GM23338 (cell line): ENCODE data around the gene SELENBP1. TPM values are rescaled to one million over a fixed set of nuclear protein-coding genes. Genes with fewer than 3 reads are reported as not detected.

Experiments used
- ATAC-seq: fragments of 200-7000 bp; cut with Tn5 transposase; 3 replicates; pipeline ENCODE4 v1.9.1; 2020
- DNase-seq: peaks from one replicate; pipeline ENCODE4 v3.0.0-alpha.2; 2015; ENCODE audit warnings: low spot score
- H2AFZ ChIP-seq: fragments of 200-600 bp; sonication (generic); 2 replicates; pipeline ENCODE4 v1.8.0; 2016; ENCODE audit warnings: antibody characterized with exemption, mild to moderate bottlenecking, moderate library complexity
- H3F3A ChIP-seq: fragments of 200-600 bp; sonication (generic); replicated peaks from 2 replicates; pipeline ENCODE4 v1.8.0; 2017; ENCODE audit warnings: antibody characterized with exemption, mixed run types, low read depth
- H3K27ac ChIP-seq: fragments of 200-600 bp; sonication (generic); 2 replicates; pipeline ENCODE4 v1.6.1; 2016; ENCODE audit warnings: low read depth
- H3K27me3 ChIP-seq: fragments of 200-600 bp; sonication (generic); 2 replicates; pipeline ENCODE4 v1.8.0; 2016; ENCODE audit warnings: mild to moderate bottlenecking, mixed run types, moderate library complexity; ENCODE audit not compliant: insufficient read depth
- H3K36me3 ChIP-seq: fragments of 200-600 bp; sonication (generic); 2 replicates; pipeline ENCODE4 v1.8.0; 2016; ENCODE audit warnings: mild to moderate bottlenecking; ENCODE audit not compliant: insufficient read depth
- H3K4me1 ChIP-seq: fragments of 200-600 bp; sonication (generic); 2 replicates; pipeline ENCODE4 v1.8.0; 2016; ENCODE audit warnings: mild to moderate bottlenecking, moderate library complexity; ENCODE audit not compliant: insufficient read depth
- H3K4me2 ChIP-seq: fragments of 200-600 bp; sonication (generic); 2 replicates; pipeline ENCODE4 v1.7.1; 2017; ENCODE audit warnings: mixed run types
- H3K4me3 ChIP-seq: fragments of 200-600 bp; sonication (generic); 2 replicates; pipeline ENCODE4 v1.6.1; 2016; ENCODE audit warnings: mixed run types
- H3K79me2 ChIP-seq: fragments of 200-600 bp; sonication (generic); replicated peaks from 2 replicates; pipeline ENCODE4 v1.8.0; 2017; ENCODE audit warnings: mild to moderate bottlenecking; ENCODE audit not compliant: insufficient read depth
- H3K9me2 ChIP-seq: fragments of 200-600 bp; sonication (generic); 2 replicates; pipeline ENCODE4 v1.8.0; 2017; ENCODE audit not compliant: insufficient read depth
- H4K20me1 ChIP-seq: fragments of 200-600 bp; sonication (generic); replicated peaks from 2 replicates; pipeline ENCODE4 v1.8.0; 2017; ENCODE audit warnings: mild to moderate bottlenecking; ENCODE audit not compliant: insufficient read depth
- H3K27ac Mint-ChIP-seq: 2 replicates; pipeline ENCODE4 v1.8.0; 2020; ENCODE audit warnings: inconsistent platforms, mild to moderate bottlenecking, moderate library complexity, mixed read lengths
- H3K27me3 Mint-ChIP-seq: 3 replicates; pipeline ENCODE4 v1.8.0; 2022; ENCODE audit warnings: low read depth, mild to moderate bottlenecking, moderate library complexity, mixed read lengths, inconsistent platforms; ENCODE audit not compliant: insufficient read depth, poor library complexity
- H3K36me3 Mint-ChIP-seq: 3 replicates; pipeline ENCODE4 v1.8.0; 2021; ENCODE audit warnings: low read depth, mild to moderate bottlenecking, inconsistent platforms, moderate library complexity, mixed read lengths
- H3K4me1 Mint-ChIP-seq: 3 replicates; pipeline ENCODE4 v1.8.0; 2020; ENCODE audit warnings: mild to moderate bottlenecking, inconsistent platforms, mixed read lengths
- H3K4me3 Mint-ChIP-seq: 3 replicates; pipeline ENCODE4 v1.8.0; 2021; ENCODE audit warnings: moderate library complexity, mild to moderate bottlenecking, inconsistent platforms, mixed read lengths
- H3K9me3 Mint-ChIP-seq: 3 replicates; pipeline ENCODE4 v1.8.0; 2020; ENCODE audit warnings: moderate library complexity, mild to moderate bottlenecking, inconsistent platforms, mixed read lengths
- CREB1 ChIP-seq: fragments of 250-450 bp; sonication (Bioruptor Pico); IDR thresholded peaks from 2 replicates; pipeline ENCODE4 v1.5.0; 2020; ENCODE audit warnings: low read depth, mild to moderate bottlenecking, moderate library complexity
- CTCF ChIP-seq, 2 experiments: fragments of 200-600 bp in 1 of 2; sonication (generic) in 1 of 2; conservative IDR thresholded peaks; 2 replicates each; pipeline versions ENCODE4 v1.5.1 to v1.6.1; 2016 to 2017; ENCODE audit warnings: antibody characterized with exemption in 2 of 2, low read depth in 2 of 2, mild to moderate bottlenecking in 2 of 2, moderate library complexity in 1 of 2
- ZNF114 ChIP-seq: fragments of 250-450 bp; sonication (Bioruptor Pico); IDR thresholded peaks from 2 replicates; pipeline ENCODE4 v1.5.0; 2020; ENCODE audit warnings: mild to moderate bottlenecking, moderate library complexity
- polyA plus RNA-seq: library from polyadenylated mRNA; unstranded; fragments of >200 nt; fragmentation: Nextera tagmentation; extraction: Ambion mirVana; gene quantifications from 2 replicates; pipeline ENCODE4 v1.2.1, GENCODE V29; 2016
- total RNA-seq: library from RNA; depleted of rRNA; stranded (reverse); fragments of >200 nt; shearing (Covaris generic); gene quantifications from 2 replicates; pipeline ENCODE4 v1.2.3, GENCODE V29; 2014
- TF ChIP-seq, protein P1 (sequence below): IDR thresholded peaks from one replicate; pipeline ENCODE4 v1.6.1; 2018; ENCODE audit warnings: antibody characterized with exemption; ENCODE audit not compliant: unreplicated experiment
- TF ChIP-seq, protein P2 (sequence below): fragments of 250-450 bp; sonication (Bioruptor Pico); IDR thresholded peaks from 2 replicates; pipeline ENCODE4 v1.5.0; 2020; ENCODE audit warnings: mild to moderate bottlenecking, moderate library complexity

The SELENBP1 gene
- total and polyA plus RNA-seq, 2 experiments from 2014 or later: 10.7 to 13.4 TPM

GRCh38 chr1:151342569-151342968 lies 29.9 kb downstream of the SELENBP1 start (continued):
- TF ChIP-seq, protein P1, sequence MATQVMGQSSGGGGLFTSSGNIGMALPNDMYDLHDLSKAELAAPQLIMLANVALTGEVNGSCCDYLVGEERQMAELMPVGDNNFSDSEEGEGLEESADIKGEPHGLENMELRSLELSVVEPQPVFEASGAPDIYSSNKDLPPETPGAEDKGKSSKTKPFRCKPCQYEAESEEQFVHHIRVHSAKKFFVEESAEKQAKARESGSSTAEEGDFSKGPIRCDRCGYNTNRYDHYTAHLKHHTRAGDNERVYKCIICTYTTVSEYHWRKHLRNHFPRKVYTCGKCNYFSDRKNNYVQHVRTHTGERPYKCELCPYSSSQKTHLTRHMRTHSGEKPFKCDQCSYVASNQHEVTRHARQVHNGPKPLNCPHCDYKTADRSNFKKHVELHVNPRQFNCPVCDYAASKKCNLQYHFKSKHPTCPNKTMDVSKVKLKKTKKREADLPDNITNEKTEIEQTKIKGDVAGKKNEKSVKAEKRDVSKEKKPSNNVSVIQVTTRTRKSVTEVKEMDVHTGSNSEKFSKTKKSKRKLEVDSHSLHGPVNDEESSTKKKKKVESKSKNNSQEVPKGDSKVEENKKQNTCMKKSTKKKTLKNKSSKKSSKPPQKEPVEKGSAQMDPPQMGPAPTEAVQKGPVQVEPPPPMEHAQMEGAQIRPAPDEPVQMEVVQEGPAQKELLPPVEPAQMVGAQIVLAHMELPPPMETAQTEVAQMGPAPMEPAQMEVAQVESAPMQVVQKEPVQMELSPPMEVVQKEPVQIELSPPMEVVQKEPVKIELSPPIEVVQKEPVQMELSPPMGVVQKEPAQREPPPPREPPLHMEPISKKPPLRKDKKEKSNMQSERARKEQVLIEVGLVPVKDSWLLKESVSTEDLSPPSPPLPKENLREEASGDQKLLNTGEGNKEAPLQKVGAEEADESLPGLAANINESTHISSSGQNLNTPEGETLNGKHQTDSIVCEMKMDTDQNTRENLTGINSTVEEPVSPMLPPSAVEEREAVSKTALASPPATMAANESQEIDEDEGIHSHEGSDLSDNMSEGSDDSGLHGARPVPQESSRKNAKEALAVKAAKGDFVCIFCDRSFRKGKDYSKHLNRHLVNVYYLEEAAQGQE: no peak
- no peak for TF ChIP-seq CREB1 (CRISPR knock-in tag)

GRCh38 chr1:151342021-151342420 lies 30.5 kb downstream of the SELENBP1 start:
- peaks cover 43% of the 10 kb centered on the region for H3K36me3 Mint-ChIP-seq
- Histone ChIP-seq H3K4me1 (peaks cover 9% of the 10 kb centered on the region; the same call in 1 of the 2 replicates), H3K27ac (peak overlapping the region; percentile 48; the same call in 1 of the 2 replicates), H3K4me2 (no peak overlapping the region), H4K20me1 (no peaks in the 10 kb centered on the region; the same call in 1 of the 2 replicates), H3K36me3 (peaks cover 10% of the 10 kb centered on the region; the same call in 1 of the 2 replicates), H3K27me3 (no peaks in the 10 kb centered on the region), H3K4me3 (no peak overlapping the region), H3K79me2 (peaks cover 16% of the 10 kb centered on the region), H3K9me2 (no peaks in the 10 kb centered on the region), H2AFZ (no peak overlapping the region), H3F3A (peaks cover 17% of the 10 kb centered on the region; the same call in 1 of the 2 replicates)
- H3K4me1 Mint-ChIP-seq: peaks cover 14% of the 10 kb centered on the region
- peak overlapping the region; percentile 88 for H3K27ac Mint-ChIP-seq
- DNase-seq (no peak), ATAC-seq (no peak)
- H3K9me3 Mint-ChIP-seq: no peaks in the 10 kb centered on the region
- H3K4me3 Mint-ChIP-seq: no peak overlapping the region
- TF ChIP-seq CTCF (conservative IDR thresholded peaks at IDR 0.05; ENCODE audit: low read depth in 2 of 2): no peak
- TF ChIP-seq, protein P2, sequence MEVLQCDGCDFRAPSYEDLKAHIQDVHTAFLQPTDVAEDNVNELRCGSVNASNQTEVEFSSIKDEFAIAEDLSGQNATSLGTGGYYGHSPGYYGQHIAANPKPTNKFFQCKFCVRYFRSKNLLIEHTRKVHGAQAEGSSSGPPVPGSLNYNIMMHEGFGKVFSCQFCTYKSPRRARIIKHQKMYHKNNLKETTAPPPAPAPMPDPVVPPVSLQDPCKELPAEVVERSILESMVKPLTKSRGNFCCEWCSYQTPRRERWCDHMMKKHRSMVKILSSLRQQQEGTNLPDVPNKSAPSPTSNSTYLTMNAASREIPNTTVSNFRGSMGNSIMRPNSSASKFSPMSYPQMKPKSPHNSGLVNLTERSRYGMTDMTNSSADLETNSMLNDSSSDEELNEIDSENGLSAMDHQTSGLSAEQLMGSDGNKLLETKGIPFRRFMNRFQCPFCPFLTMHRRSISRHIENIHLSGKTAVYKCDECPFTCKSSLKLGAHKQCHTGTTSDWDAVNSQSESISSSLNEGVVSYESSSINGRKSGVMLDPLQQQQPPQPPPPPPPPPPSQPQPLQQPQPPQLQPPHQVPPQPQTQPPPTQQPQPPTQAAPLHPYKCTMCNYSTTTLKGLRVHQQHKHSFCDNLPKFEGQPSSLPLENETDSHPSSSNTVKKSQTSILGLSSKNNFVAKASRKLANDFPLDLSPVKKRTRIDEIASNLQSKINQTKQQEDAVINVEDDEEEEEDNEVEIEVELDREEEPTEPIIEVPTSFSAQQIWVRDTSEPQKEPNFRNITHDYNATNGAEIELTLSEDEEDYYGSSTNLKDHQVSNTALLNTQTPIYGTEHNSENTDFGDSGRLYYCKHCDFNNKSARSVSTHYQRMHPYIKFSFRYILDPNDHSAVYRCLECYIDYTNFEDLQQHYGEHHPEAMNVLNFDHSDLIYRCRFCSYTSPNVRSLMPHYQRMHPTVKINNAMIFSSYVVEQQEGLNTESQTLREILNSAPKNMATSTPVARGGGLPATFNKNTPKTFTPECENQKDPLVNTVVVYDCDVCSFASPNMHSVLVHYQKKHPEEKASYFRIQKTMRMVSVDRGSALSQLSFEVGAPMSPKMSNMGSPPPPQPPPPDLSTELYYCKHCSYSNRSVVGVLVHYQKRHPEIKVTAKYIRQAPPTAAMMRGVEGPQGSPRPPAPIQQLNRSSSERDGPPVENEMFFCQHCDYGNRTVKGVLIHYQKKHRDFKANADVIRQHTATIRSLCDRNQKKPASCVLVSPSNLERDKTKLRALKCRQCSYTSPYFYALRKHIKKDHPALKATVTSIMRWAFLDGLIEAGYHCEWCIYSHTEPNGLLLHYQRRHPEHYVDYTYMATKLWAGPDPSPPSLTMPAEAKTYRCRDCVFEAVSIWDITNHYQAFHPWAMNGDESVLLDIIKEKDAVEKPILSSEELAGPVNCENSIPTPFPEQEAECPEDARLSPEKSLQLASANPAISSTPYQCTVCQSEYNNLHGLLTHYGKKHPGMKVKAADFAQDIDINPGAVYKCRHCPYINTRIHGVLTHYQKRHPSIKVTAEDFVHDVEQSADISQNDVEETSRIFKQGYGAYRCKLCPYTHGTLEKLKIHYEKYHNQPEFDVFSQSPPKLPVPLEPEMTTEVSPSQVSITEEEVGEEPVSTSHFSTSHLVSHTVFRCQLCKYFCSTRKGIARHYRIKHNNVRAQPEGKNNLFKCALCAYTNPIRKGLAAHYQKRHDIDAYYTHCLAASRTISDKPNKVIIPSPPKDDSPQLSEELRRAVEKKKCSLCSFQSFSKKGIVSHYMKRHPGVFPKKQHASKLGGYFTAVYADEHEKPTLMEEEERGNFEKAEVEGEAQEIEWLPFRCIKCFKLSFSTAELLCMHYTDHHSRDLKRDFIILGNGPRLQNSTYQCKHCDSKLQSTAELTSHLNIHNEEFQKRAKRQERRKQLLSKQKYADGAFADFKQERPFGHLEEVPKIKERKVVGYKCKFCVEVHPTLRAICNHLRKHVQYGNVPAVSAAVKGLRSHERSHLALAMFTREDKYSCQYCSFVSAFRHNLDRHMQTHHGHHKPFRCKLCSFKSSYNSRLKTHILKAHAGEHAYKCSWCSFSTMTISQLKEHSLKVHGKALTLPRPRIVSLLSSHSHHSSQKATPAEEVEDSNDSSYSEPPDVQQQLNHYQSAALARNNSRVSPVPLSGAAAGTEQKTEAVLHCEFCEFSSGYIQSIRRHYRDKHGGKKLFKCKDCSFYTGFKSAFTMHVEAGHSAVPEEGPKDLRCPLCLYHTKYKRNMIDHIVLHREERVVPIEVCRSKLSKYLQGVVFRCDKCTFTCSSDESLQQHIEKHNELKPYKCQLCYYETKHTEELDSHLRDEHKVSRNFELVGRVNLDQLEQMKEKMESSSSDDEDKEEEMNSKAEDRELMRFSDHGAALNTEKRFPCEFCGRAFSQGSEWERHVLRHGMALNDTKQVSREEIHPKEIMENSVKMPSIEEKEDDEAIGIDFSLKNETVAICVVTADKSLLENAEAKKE: no peak
- no peak for TF ChIP-seq ZNF114 (CRISPR knock-in tag)
- H3K27me3 Mint-ChIP-seq: peaks cover 11% of the 10 kb centered on the region
